HG02623 (cell line): ENCODE measurements around the gene ADA.
"Not testable (repeated sequence)": the region's sequence is repeated elsewhere in the genome, so short reads cannot be mapped to it uniquely, and the experiment has no call there.

Experiments
- ATAC-seq: cut with Tn5 transposase; IDR thresholded peaks from one replicate; pipeline ENCODE4 v1.9.1; 2021; ENCODE audit warnings: moderate library complexity; ENCODE audit not compliant: unreplicated experiment

The ADA gene

GRCh38 chr20:44678990-44679611 lies 27.6 kb upstream of the ADA start:
- no peak for ATAC-seq

GRCh38 chr20:44678242-44678641 lies 26.7 kb upstream of the ADA start:
- no peak for ATAC-seq

- not testable (repeated sequence) for ATAC-seq
Observed at GRCh38 chr20:44672318-44672902, 20.9 kb upstream of the ADA start.

- not testable (repeated sequence) for ATAC-seq
Observed at GRCh38 chr20:44671541-44671940, 20.0 kb upstream of the ADA start.

- not testable (repeated sequence) for ATAC-seq
Observed at GRCh38 chr20:44670851-44671250, 19.4 kb upstream of the ADA start.

- ATAC-seq: no peak
Observed at GRCh38 chr20:44666066-44666465, 14.6 kb upstream of the ADA start.

GRCh38 chr20:44664131-44664530 lies 12.6 kb upstream of the ADA start:
- no peak for ATAC-seq

- no peak for ATAC-seq
Observed at GRCh38 chr20:44662261-44662660, 10.8 kb upstream of the ADA start.

GRCh38 chr20:44660581-44660980 lies 9.1 kb upstream of the ADA start:
- no peak for ATAC-seq

GRCh38 chr20:44659931-44660330 lies 8.4 kb upstream of the ADA start:
- ATAC-seq: no peak

GRCh38 chr20:44658810-44659209 lies 7.3 kb upstream of the ADA start:
- no peak for ATAC-seq

GRCh38 chr20:44657875-44658274 lies 6.4 kb upstream of the ADA start:
- no peak for ATAC-seq

GRCh38 chr20:44656448-44656847 lies 4.9 kb upstream of the ADA start:
- no peak for ATAC-seq

GRCh38 chr20:44654210-44654609 lies 2.7 kb upstream of the ADA start:
- ATAC-seq: not testable (repeated sequence)

- no peak for ATAC-seq
Observed at GRCh38 chr20:44653546-44653945, 2.0 kb upstream of the ADA start.

- ATAC-seq: no peak
Observed at GRCh38 chr20:44651434-44651683, 140 bp downstream of the ADA start.

GRCh38 chr20:44650771-44651433 lies 597 bp downstream of the ADA start:
- ATAC-seq: no peak

- ATAC-seq: no peak
Observed at GRCh38 chr20:44649976-44650375, 1.5 kb downstream of the ADA start.

GRCh38 chr20:44649126-44649525 lies 2.4 kb downstream of the ADA start:
- ATAC-seq: no peak

GRCh38 chr20:44648579-44648978 lies 2.9 kb downstream of the ADA start:
- no peak for ATAC-seq

GRCh38 chr20:44648068-44648467 lies 3.4 kb downstream of the ADA start:
- no peak for ATAC-seq

GRCh38 chr20:44646641-44647274 lies 4.7 kb downstream of the ADA start:
- peak; percentile 30 for ATAC-seq
